ENCODE measurements around the gene UNC13B.
"Not testable (repeated sequence)": the region's sequence is repeated elsewhere in the genome, so short reads cannot be mapped to it uniquely, and the experiment has no call there.

Gene UNC13B

DNA sequence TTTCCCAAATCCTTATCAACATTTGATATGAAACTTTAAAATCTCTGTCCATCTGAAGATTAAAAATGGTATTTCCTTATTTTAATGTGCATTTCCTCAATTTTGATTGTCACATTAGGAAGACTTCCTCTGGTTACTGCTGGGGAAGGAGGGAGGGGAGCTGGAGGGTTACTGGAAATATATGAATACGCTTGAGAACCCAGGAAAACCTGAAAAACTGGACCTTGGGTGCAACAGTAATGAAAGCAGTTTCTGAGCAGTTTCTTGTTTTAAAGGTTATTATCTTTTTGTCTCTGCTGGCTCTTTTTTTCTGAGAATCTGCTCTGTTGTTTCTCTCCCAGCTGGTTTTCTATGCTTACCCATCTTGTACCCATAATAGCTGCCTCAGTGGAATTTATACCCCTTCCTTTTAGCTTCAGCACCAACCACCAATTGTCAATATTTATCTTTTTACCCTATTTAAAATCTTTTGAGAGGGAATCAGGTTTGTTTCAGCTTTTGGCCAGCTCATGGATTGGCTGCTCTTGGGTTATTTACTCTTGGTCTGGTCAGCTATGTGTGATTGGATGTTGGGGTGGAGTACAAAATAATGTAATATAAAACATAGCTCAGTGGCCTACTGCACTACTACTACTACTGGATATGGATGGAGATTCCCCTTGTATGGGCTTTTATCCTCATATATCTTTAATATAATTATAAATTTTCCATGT is 67.4 kb downstream of the UNC13B start:
- no peak for DNase-seq

- DNase-seq, result no peak
Measured at GRCh38 chr9:35229779-35230143, 68.0 kb downstream of the UNC13B start.

- DNase-seq, result no peak
Measured at GRCh38 chr9:35232867-35233544, 71.2 kb downstream of the UNC13B start.

DNA sequence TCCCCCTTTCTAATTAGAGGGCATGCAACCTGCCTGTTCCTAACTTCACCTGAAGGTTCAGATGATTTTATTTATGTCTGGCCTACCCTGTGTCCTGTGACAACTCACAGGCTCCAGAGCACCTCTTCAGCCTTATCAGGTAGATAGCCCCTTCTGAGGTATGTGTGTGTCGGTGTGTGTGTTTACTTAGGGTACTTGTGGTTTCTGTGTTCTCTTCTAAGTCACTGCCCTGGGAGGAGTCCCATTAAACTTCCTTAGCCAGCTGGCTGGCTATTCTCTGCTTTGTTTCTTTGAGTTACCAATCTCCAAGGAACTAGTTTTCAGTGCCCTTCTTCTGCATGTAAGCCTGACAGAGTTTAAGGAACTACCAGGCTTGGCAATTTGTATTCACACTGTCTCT is 74.9 kb downstream of the UNC13B start:
- DNase-seq, result no peak

DNA sequence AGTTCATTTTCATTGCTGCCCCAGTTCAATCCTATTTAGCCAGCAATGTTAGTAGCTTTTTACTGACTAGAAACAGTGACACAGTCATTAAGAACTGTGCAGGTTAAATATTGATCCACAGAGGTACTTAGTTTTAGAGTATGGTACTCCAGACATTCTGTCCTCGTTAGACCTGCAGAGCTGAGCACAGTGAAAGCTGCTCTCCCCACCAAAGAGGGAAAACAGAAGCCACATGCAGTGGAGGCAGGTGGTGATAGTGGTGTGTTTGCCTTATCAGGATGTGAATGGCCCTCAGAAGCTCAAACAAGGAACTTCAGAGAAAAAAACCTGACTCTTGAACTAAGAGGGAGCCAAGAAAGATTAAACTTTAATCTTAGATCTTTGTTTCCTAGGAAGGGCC is 75.5 kb downstream of the UNC13B start:
- no peak for DNase-seq

- not testable (repeated sequence) for DNase-seq
Measured at GRCh38 chr9:35245945-35246344, 84.1 kb downstream of the UNC13B start.

GRCh38 chr9:35253075-35253474 is 91.3 kb downstream of the UNC13B start:
- DNase-seq, result no peak

GRCh38 chr9:35254237-35254636 is 92.4 kb downstream of the UNC13B start:
- no peak for DNase-seq

DNA sequence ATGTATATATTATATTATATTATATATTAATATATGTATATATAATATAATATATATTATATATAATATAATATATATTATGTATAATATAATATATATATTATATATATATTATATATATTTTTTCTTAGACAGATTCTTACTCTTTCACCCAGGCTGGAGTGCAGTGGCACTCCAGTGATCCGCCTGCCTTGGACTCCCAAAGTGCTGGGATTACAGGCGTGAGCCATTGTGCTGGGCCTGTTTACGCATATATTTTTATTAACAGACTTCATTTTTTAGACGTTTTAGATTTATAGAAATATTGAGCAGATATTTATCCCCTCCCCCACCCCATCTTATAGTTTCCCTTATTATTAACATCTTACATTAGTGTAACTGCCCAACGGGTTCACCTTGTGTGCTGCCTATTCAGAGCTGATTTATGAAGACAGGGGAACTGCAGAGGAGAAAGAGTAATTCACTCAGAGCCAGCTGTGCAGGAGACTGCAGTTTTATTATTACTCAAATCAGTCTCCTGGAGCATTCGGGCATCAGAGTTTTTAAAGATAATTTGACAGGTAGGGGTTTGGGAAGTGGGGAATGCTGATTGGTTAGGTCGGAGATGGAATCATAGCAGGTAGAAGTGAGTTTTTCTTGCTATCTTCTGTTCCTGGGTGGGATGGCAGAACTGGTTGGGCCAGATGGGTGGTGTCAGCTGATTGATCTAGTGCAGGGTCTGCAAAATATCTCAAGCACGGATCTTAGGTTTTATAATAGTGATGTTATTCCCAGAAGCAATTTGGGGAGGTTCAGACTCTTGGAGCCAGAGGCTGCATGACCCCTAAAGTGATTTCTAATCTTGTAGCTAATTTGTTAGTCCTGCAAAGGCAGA is 93.4 kb downstream of the UNC13B start:
- DNase-seq, result no peak

DNA sequence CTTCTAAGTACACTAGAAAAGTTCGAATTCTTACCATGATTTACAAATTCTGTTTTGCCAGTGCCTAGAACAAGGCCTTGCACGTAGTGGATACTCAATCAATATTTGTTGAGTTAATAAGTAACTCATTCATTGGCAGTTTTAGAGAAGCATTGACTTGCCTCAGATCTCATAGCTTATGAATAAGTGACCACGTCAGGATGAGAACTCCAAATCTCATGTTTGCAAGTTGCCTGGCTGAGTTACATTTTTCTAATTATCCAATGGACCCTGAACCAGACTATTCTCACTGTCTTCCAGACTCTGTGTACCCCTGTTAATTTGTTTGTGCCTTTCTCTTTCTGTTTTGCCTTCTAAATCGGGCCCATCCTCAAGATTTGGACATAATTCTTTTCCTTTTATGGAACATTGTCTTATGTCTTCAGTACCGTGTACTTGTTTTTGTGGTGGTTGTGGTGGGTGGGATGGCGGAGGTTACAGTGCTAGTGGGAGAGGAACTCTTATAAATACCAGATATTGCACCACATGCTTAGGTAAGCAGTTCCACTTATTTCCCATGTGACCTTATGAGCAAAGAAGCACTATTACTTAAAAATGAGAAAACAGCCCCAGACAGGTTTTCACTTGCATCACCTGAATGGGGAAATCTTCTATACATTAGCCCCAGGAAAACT is 96.3 kb downstream of the UNC13B start:
- no peak for DNase-seq

DNA sequence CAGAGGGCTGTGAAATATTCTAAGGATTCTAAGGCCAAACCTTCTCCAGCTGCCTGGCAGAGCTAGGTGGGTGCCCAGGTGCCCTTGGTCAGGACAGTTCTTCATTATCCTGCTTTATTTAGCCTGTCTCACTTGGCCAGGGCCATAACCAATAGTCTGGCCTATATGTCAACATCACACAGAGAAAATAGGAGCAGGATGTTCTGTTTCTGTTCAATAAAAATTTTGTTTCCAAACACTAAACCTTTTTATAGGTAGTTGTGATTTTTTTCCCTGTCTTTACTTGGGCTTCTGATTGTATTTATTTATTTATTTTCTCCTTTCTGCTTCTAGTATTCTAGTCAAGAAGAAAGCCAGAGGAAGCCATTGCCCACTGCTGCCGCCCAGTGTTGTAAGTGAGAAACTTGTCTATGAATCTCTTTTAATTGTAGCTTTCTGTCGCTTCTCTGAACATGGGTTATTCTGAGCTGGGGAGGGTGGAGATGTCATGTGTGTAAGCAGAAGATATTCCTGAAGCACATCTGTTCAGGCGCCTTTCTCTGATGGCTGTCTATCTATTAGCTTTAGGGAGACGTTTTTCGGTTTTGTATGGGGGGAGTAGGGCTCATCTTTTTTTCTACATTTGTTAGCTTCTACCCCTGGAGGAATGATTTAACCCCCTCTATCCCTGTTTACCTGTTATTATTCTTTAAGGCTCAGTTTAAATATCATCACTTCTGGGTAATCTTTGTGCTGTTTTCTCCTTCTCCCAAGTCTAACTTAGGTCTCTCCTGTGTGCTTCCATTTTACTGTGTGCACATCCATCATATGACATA is 97.1 kb downstream of the UNC13B start:
- peak; percentile 9 for DNase-seq

DNA sequence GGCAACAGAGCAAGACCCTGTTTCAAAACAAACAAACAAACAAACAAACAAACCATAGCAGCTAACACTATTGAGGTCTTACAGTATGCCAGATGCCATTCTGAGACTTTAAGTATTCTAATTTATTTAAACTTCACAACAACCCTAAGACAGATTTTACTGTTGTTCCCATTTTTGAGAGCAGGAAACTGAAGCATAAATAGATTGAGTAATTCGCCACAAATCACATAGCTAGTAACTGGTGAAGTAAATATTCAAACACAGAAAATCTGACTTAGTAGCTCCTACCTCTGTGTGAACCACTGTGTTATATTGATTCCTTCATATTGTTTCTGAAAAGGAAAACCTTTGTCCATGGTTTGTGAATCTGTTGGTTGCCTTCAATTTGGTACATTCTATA is 98.4 kb downstream of the UNC13B start:
- DNase-seq, result no peak

- DNase-seq, result no peak
Measured at GRCh38 chr9:35262064-35262463, 100.3 kb downstream of the UNC13B start.

- DNase-seq, result no peak
Measured at GRCh38 chr9:35267710-35268109, 105.9 kb downstream of the UNC13B start.

- DNase-seq, result no peak
Measured at GRCh38 chr9:35269919-35270318, 108.1 kb downstream of the UNC13B start.

DNA sequence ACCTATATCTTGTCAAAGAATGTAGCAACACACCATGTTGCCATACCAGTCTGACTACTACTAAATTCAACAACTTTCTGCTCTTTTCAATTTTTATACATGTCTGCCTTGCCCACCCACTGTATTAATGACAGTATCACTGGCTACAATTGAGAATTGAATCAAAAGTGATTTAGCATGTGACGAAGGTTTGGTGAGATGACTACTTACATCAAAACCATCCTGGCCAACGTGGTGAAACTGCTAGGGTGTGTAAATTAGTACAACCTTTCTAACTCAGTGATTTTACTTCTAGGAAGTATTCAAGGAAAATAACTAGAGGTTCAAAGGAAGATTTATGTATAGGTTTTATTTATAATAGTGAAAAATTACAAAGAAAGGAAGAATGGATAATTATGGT is 109.8 kb downstream of the UNC13B start:
- no peak for DNase-seq

- no peak for DNase-seq
Measured at GRCh38 chr9:35272989-35273388, 111.2 kb downstream of the UNC13B start.

DNA sequence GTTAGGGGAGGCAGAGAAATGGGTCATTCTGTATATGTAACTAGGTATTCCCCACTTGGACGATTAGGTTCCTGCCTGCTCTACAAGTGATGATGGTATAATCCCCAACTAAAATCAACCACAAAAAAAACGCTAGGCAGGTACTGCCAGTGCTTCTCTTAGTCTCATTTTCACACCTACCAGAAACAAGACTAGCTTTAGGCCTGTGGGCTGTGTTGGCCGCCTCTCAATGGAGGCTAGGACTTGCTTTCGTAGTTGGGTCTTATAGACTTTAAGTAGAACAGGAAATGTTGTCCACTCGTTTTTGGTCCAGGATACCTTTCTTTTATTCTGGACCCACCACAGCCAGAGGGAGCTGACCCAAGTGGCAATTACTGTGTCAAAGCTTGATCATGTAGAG is 111.8 kb downstream of the UNC13B start:
- no peak for DNase-seq

- DNase-seq, result no peak
Measured at GRCh38 chr9:35274993-35275392, 113.2 kb downstream of the UNC13B start.

DNA sequence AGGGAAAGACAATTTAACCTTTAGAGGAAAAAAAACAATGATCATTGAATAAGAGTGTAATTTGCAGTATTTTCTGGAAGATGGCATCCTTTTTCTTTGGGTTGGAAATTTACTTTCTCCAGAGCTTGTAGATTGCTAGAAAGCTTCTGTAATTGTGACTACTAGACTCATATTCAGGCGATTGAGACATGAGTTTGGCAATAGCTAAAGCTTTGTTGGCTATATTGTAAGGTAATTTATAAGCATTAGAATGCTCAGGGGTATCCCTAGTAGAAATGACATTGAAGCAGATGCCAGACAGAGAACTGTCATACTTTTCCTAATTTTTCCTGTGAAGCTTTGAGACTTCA is 115.3 kb downstream of the UNC13B start:
- DNase-seq, result no peak

- DNase-seq, result no peak
Measured at GRCh38 chr9:35277628-35278359, 116.0 kb downstream of the UNC13B start.

GRCh38 chr9:35279946-35280345 is 118.1 kb downstream of the UNC13B start:
- DNase-seq, result no peak

All from NK-92 treated with Interleukin-12 subunit alpha and Interleukin-12 subunit beta, amount 100 ng/mL, for 24 hours (cell line).